Mesenchymal stem cell (in vitro differentiated cells and primary cell): Measurements from ENCODE around the gene ANKRD29.
"Not testable (repeated sequence)": the region's sequence is repeated elsewhere in the genome, so short reads cannot be mapped to it uniquely, and the experiment has no call there.

Experiments
- DNase-seq: peaks from one replicate; pipeline ENCODE4 v3.0.0-alpha.2; 2013
- H2AFZ ChIP-seq: one replicate; pipeline ENCODE4 v1.6.1; 2013; ENCODE audit warnings: low read depth, mild to moderate bottlenecking, control low read depth, inconsistent platforms, low read length, moderate library complexity
- H2AK5ac ChIP-seq: 2 replicates; pipeline ENCODE4 v1.6.1; 2013; ENCODE audit warnings: low read length, moderate library complexity, mild to moderate bottlenecking, inconsistent platforms; ENCODE audit not compliant: severe bottlenecking
- H2BK120ac ChIP-seq: one replicate; pipeline ENCODE4 v1.6.1; 2013; ENCODE audit warnings: low read depth, mild to moderate bottlenecking, inconsistent platforms, low read length, moderate library complexity
- H2BK12ac ChIP-seq, 2 experiments: one replicate each; pipeline ENCODE4 v1.6.1; 2013; ENCODE audit warnings: inconsistent platforms in 2 of 2, low read length in 2 of 2, mild to moderate bottlenecking in 2 of 2, moderate library complexity in 2 of 2, control low read depth in 1 of 2
- H2BK15ac ChIP-seq: one replicate; pipeline ENCODE4 v1.6.1; 2013; ENCODE audit warnings: mild to moderate bottlenecking, low read depth, inconsistent platforms; ENCODE audit not compliant: poor library complexity, severe bottlenecking
- H2BK5ac ChIP-seq: 2 replicates; pipeline ENCODE4 v1.6.1; 2013; ENCODE audit warnings: low read depth, mild to moderate bottlenecking, low read length, control low read depth, inconsistent platforms; ENCODE audit not compliant: poor library complexity, severe bottlenecking
- H3K14ac ChIP-seq, 2 experiments: one replicate each; pipeline ENCODE4 v1.6.1; 2013; ENCODE audit warnings: inconsistent platforms in 2 of 2, low read length in 2 of 2, control low read depth in 1 of 2, mild to moderate bottlenecking in 1 of 2, moderate library complexity in 1 of 2
- H3K18ac ChIP-seq, 2 experiments: one replicate each; pipeline ENCODE4 v1.6.1; 2013; ENCODE audit warnings: inconsistent platforms in 2 of 2, low read length in 2 of 2, control low read depth in 1 of 2, low read depth in 1 of 2, mild to moderate bottlenecking in 1 of 2
- H3K23ac ChIP-seq, 2 experiments: one replicate each; pipeline ENCODE4 v1.6.1; 2013; ENCODE audit warnings: inconsistent platforms in 2 of 2, low read length in 2 of 2, mild to moderate bottlenecking in 2 of 2, moderate library complexity in 2 of 2, control low read depth in 1 of 2
- H3K27ac ChIP-seq: 2 replicates; pipeline ENCODE4 v1.5.1; 2013; ENCODE audit warnings: mild to moderate bottlenecking, moderate library complexity, low read length, control low read depth, inconsistent platforms; ENCODE audit not compliant: poor library complexity, severe bottlenecking
- H3K27me3 ChIP-seq, 2 experiments: 2 replicates each; pipeline versions ENCODE4 v1.6.1 to v1.7.0; 2013; ENCODE audit warnings: low read length in 2 of 2, mild to moderate bottlenecking in 2 of 2, moderate library complexity in 2 of 2, control low read depth in 1 of 2, inconsistent platforms in 1 of 2; ENCODE audit not compliant: control insufficient read depth in 1 of 2, insufficient read depth in 1 of 2
- H3K36me3 ChIP-seq, 2 experiments: 2 replicates each; pipeline versions ENCODE4 v1.6.1 to v1.7.0; 2013; ENCODE audit warnings: low read length in 2 of 2, control low read depth in 1 of 2, inconsistent platforms in 1 of 2, low read depth in 1 of 2, mild to moderate bottlenecking in 1 of 2; ENCODE audit not compliant: insufficient read depth in 2 of 2, control insufficient read depth in 1 of 2
- H3K4ac ChIP-seq, 2 experiments: one replicate each; pipeline ENCODE4 v1.6.1; 2013; ENCODE audit warnings: inconsistent platforms in 2 of 2, low read length in 2 of 2, mild to moderate bottlenecking in 2 of 2, moderate library complexity in 2 of 2, control low read depth in 1 of 2, low read depth in 1 of 2
- H3K4me1 ChIP-seq: 2 replicates; pipeline ENCODE4 v1.6.1; 2013; ENCODE audit warnings: low read depth, low read length, control low read depth; ENCODE audit not compliant: control insufficient read depth, insufficient read depth
- H3K4me2 ChIP-seq: 2 replicates; pipeline ENCODE4 v1.6.1; 2013; ENCODE audit warnings: low read length, mild to moderate bottlenecking, inconsistent platforms; ENCODE audit not compliant: poor library complexity, severe bottlenecking
- H3K4me3 ChIP-seq, 2 experiments: 2 replicates each; pipeline versions ENCODE4 v1.5.1 to v1.7.0; 2013; ENCODE audit warnings: low read length in 2 of 2, mild to moderate bottlenecking in 2 of 2, control low read depth in 1 of 2, low read depth in 1 of 2; ENCODE audit not compliant: insufficient read depth in 1 of 2
- H3K79me1 ChIP-seq: replicated peaks from 2 replicates; pipeline ENCODE4 v1.6.1; 2013; ENCODE audit warnings: mild to moderate bottlenecking, control low read depth, low read length, inconsistent platforms; ENCODE audit not compliant: poor library complexity, severe bottlenecking
- H3K9ac ChIP-seq: 2 replicates; pipeline ENCODE4 v1.7.0; 2013; ENCODE audit warnings: mild to moderate bottlenecking, low read length, moderate library complexity
- H3K9me3 ChIP-seq: 2 replicates; pipeline ENCODE4 v1.7.0; 2013; ENCODE audit warnings: mild to moderate bottlenecking, low read length; ENCODE audit not compliant: control insufficient read depth
- H4K8ac ChIP-seq: one replicate; pipeline ENCODE4 v1.6.1; 2013; ENCODE audit warnings: inconsistent platforms, mild to moderate bottlenecking, low read length, moderate library complexity
- H4K91ac ChIP-seq: one replicate; pipeline ENCODE4 v1.6.1; 2013; ENCODE audit warnings: mild to moderate bottlenecking, low read length, inconsistent platforms
- WGBS: methylation state at CpG from one replicate; pipeline ENCODE4 v1.1.7; 2013; ENCODE audit warnings: mixed read lengths; 5-methylcytosine and 5-hydroxymethylcytosine counted together

ANKRD29 gene

DNA sequence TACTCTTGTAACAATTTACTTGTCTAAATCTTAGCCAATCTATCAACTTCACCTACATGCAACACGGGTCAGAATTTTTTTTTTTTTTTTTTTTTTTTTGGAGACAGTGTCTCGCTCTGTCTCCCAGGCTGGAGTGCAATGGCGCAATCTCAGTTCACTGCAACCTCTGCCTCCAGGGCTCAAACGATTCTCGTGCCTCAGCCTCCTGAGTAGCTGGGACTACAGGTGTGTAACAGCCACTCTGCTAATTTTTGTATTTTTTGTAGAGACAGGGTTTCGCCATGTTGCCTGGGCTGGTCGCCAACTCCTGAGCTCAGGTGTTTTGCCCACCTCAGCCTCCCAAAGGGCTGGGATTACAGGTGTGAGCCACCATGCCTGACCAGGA, 49.6 kb downstream of the ANKRD29 start:
- H4K91ac ChIP-seq, H3K18ac ChIP-seq: not testable (repeated sequence)

DNA sequence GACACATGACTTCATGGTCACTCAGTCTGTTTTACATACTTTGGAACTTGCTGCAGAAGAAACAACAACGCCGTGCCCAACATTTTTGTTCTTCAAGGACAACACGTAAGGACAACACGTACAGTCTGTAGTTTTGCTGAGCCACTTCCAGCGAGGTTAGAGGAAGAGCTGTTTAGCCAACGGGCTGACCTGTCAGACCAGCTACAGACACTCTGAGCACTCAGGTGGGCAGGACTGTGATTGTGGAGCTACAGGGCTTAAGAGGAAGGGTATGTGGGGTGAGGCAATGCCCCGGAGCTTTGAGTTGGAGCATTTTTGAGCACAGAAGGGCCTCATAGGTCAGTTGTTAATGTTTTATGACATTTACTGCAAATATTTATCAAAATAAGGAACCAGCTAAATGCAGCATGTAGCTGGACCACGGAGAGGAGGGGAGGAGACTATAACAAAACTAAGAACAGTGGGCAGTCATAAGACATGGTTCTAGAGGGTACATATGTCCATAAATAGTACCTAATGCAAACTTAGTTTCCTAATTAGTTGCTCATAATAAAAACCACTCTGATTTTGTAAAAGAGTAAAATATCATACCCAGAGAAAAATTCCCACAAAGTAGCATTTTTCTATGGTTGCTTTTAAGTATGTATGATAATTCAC, 50.1 kb downstream of the ANKRD29 start:
- Histone ChIP-seq H4K8ac (no peak overlapping the region), H3K79me1 (no peaks in the 10 kb centered on the region), H2BK12ac (no peak overlapping the region), H3K27me3 (no peaks in the 10 kb centered on the region), H2BK120ac (no peak overlapping the region), H3K27ac (no peak overlapping the region), H2AK5ac (no peak overlapping the region), H3K36me3 (peaks cover 0 to 38% of the 10 kb centered on the region in 2 experiments), H3K4me1 (peaks cover 6% of the 10 kb centered on the region), H3K4me2 (no peak overlapping the region), H3K18ac (no peak overlapping the region), H3K23ac (no peak overlapping the region), H3K9ac (no peak overlapping the region), H3K14ac (no peak overlapping the region), H2BK15ac (no peak overlapping the region), H4K91ac (no peak overlapping the region), H3K4ac (no peak overlapping the region), H3K9me3 (no peaks in the 10 kb centered on the region), H2BK5ac (no peak overlapping the region), H2AFZ (no peak overlapping the region), H3K4me3 (no peak overlapping the region)
- 88% methylated on average over 6 of the region's 8 CpGs for WGBS
- DNase-seq: no peak

More for the DNA sequence above, 49.6 kb downstream of the ANKRD29 start:
- H2BK120ac ChIP-seq, DNase-seq, H2AK5ac ChIP-seq, H2BK12ac ChIP-seq, H3K4ac ChIP-seq, H3K27ac ChIP-seq, H3K23ac ChIP-seq, H4K8ac ChIP-seq, H2AFZ ChIP-seq, H3K4me2 ChIP-seq, H3K9me3 ChIP-seq, H2BK5ac ChIP-seq, H2BK15ac ChIP-seq, H3K4me3 ChIP-seq, H3K4me1 ChIP-seq, H3K27me3 ChIP-seq, H3K9ac ChIP-seq, H3K14ac ChIP-seq, H3K79me1 ChIP-seq: not testable (repeated sequence)
- WGBS: 87% methylated on average over 7 of the region's 7 CpGs
- peaks cover 0 to 34% of the 10 kb centered on the region in 2 experiments for H3K36me3 ChIP-seq

DNA sequence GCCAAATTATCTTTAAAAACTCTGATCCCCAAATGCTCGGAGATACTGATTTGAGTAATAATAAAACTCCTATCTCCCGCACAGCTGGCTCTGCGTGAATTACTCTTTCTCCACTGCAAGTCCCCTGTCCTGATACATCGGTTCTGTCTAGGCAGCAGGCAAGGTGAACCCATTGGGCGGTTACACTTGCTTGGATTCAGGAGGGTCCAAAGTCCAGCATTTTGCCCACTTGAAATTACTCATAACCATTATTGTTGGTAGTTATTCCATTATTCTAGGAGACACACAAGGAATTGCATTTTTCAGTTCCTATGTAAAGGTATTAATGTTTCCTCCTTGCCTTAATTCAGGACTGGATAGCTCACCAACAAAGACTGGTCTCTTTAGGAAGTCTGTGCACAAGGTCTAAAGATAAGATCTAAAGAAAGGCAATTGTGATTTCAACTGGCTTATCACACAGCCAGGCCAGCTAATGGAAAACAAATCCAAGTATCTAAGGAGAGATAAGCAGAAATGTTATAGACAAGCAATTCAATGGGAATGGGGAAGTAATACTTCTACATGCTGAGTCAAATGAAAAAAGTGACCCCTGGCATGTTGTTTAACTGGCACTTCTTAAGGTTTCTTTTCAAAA, 53.2 kb downstream of the ANKRD29 start:
- Histone ChIP-seq H3K9ac (no peak overlapping the region), H2BK12ac (no peak overlapping the region), H3K79me1 (no peaks in the 10 kb centered on the region), H4K8ac (no peak overlapping the region), H4K91ac (no peak overlapping the region), H3K36me3 (peaks cover 0 to 38% of the 10 kb centered on the region in 2 experiments), H2AK5ac (no peak overlapping the region), H2BK5ac (no peak overlapping the region), H3K4ac (no peak overlapping the region), H3K27ac (no peak overlapping the region), H3K9me3 (no peaks in the 10 kb centered on the region), H2AFZ (no peak overlapping the region), H3K18ac (no peak overlapping the region), H2BK120ac (no peak overlapping the region), H3K27me3 (no peaks in the 10 kb centered on the region), H2BK15ac (no peak overlapping the region), H3K4me3 (no peak overlapping the region), H3K4me1 (peaks cover 4% of the 10 kb centered on the region), H3K4me2 (no peak overlapping the region), H3K14ac (no peak overlapping the region), H3K23ac (no peak overlapping the region)
- WGBS: 94% methylated on average over 4 of the region's 5 CpGs
- no peak for DNase-seq

DNA sequence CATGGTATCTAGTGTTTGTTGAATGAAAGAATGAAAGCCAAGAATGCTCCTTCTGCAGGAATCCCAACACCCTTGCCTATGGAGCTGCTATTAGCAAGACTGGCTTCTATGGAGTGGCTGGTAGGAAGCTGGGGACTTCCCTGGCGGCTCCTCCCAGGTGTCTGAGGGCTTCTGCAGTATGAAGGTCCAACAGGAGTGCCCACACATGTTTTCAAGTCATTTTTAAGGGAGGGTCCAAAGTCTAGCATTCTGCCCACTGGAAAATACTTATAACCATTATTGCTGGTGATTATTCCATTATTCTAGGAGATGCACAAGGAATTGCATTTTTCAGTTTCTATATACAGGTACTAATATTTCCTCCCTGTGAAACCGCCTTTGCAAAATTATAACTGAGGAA, 54.5 kb downstream of the ANKRD29 start:
- no peak overlapping the region for H2BK12ac ChIP-seq
- H3K4ac ChIP-seq: no peak overlapping the region
- H2AFZ ChIP-seq: no peak overlapping the region
- H2BK5ac ChIP-seq: no peak overlapping the region
- H2AK5ac ChIP-seq: no peak overlapping the region
- no peak overlapping the region for H3K9ac ChIP-seq
- H2BK120ac ChIP-seq: no peak overlapping the region
- no peak for DNase-seq
- H3K14ac ChIP-seq: no peak overlapping the region
- H3K4me2 ChIP-seq: no peak overlapping the region
- no peak overlapping the region for H4K91ac ChIP-seq
- H3K79me1 ChIP-seq: no peaks in the 10 kb centered on the region
- H4K8ac ChIP-seq: no peak overlapping the region
- no peak overlapping the region for H3K18ac ChIP-seq
- peaks cover 4% of the 10 kb centered on the region for H3K4me1 ChIP-seq
- H3K27me3 ChIP-seq: no peaks in the 10 kb centered on the region
- H3K23ac ChIP-seq: no peak overlapping the region
- H2BK15ac ChIP-seq: no peak overlapping the region
- H3K27ac ChIP-seq: no peak overlapping the region
- peaks cover 0 to 38% of the 10 kb centered on the region in 2 experiments for H3K36me3 ChIP-seq
- no peaks in the 10 kb centered on the region for H3K9me3 ChIP-seq
- no peak overlapping the region for H3K4me3 ChIP-seq
- WGBS: 74% methylated on average over 2 of the region's 2 CpGs
